Measurements from ENCODE around the gene SCFD2. TPM values are rescaled to one million over a fixed set of nuclear protein-coding genes. Genes with fewer than 3 reads are reported as not detected.
"Not testable (repeated sequence)": the region's sequence is repeated elsewhere in the genome, so short reads cannot be mapped to it uniquely, and the experiment has no call there.

SCFD2 gene
- polyA plus RNA-seq, 2 donors, result 4.8 to 8.2 TPM

DNA sequence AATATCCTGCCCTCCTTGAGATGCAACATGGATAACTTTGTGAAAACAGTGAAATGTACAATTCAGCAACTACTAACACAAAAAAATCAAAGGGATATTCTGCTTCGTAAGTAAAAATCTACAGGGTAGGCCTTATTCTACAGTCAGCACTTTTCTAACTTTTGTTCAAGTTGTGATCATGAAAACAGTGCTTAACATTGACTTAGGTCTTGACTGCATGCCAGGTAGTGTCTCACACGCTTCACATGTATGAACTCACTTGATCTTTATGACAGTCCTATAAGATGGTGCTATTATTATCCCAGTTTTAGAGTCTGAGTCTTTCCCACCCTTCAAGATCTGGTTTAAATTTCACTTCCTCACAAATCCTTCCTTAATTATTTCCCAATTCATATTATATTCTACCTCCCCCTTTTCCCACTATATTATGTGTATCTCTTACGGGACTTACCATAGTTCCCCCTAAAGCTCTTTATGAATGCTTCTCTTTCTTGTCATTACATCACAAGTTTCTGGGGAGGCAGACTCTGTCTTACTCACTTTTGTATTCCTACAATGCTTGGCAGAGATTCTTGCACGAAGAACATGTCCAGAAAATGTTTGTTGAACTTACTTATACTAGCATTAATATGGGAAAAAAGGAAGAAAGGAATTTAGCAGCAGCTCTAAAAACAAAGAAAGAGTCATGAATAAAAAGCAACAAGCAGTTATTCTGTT lies 179.8 kb downstream of the SCFD2 start:
- WGBS, 2 donors, result 60 to 69% methylated on average over 4 of the region's 4 CpGs
- no peak overlapping the region for H3K27ac ChIP-seq (ENCODE audit: low read depth in 2 of 2, low read length in 1 of 2)
- H3K4me3 ChIP-seq (ENCODE audit: low read depth in 1 of 2, low read length in 2 of 2), result no peak overlapping the region
- no peaks in the 10 kb centered on the region for H3K27me3 ChIP-seq (ENCODE audit: control insufficient read depth in 1 of 2, insufficient read depth in 2 of 2, low read length in 2 of 2)
- no peaks in the 10 kb centered on the region for H3K36me3 ChIP-seq (ENCODE audit: control insufficient read depth in 2 of 2, insufficient read depth in 2 of 2, low read length in 1 of 2)
- H3K4me1 ChIP-seq (ENCODE audit: control insufficient read depth in 2 of 2, insufficient read depth in 2 of 2, low read length in 1 of 2), result no peaks in the 10 kb centered on the region
- no peaks in the 10 kb centered on the region for H3K9me3 ChIP-seq (ENCODE audit: control insufficient read depth in 2 of 2, insufficient read depth in 1 of 2, low read depth in 1 of 2, low read length in 1 of 2)

DNA sequence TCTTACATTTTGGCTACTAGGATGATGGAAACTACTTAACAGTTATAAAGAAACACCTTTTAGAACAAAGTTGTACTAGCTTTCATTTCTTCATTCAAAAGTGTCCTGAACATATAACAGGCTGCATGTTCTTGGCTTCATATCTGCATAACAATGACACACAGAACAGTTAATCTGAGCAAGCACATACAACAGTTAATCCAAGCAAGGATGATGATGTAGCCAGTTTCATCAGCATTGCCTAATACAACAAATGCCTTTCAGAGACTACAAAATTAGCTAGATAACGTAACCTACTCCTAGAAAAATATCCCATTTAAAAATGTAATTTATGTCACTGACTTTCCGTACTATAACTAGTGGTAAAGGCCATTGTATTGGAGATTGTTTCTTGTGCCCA lies 182.1 kb downstream of the SCFD2 start:
- Histone ChIP-seq H3K36me3 (ENCODE audit: control insufficient read depth in 2 of 2, insufficient read depth in 2 of 2, low read length in 1 of 2) (no peaks in the 10 kb centered on the region), H3K4me1 (ENCODE audit: control insufficient read depth in 2 of 2, insufficient read depth in 2 of 2, low read length in 1 of 2) (no peaks in the 10 kb centered on the region), H3K27ac (ENCODE audit: low read depth in 2 of 2, low read length in 1 of 2) (no peak overlapping the region), H3K4me3 (ENCODE audit: low read depth in 1 of 2, low read length in 2 of 2) (no peak overlapping the region), H3K9me3 (ENCODE audit: control insufficient read depth in 2 of 2, insufficient read depth in 1 of 2, low read depth in 1 of 2, low read length in 1 of 2) (no peaks in the 10 kb centered on the region), H3K27me3 (ENCODE audit: control insufficient read depth in 1 of 2, insufficient read depth in 2 of 2, low read length in 2 of 2) (no peaks in the 10 kb centered on the region)
- 90% methylated on average over 2 of the region's 2 CpGs for WGBS, 2 donors

DNA sequence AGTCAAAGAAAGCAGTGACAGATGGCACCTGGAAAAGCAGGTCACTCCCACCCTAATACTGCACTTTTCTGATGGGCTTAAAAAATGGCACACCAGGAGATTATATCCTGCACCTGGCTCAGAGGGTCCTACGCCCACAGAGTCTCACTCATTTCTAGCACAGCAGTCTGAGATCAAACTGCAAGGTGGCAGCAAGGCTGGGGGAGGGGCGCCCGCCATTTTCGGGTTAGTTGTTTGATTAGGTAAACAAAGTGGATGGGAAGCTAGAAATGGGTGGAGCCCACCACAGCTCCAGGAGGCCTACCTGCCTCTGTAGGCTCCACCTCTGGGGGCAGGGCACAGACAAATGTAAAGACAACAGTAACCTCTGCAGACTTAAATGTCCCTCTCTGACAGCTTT lies 188.1 kb downstream of the SCFD2 start:
- not testable (repeated sequence) for H3K4me3 ChIP-seq (ENCODE audit: low read depth in 1 of 2, low read length in 2 of 2); H3K9me3 ChIP-seq (ENCODE audit: control insufficient read depth in 2 of 2, insufficient read depth in 1 of 2, low read depth in 1 of 2, low read length in 1 of 2); H3K27me3 ChIP-seq (ENCODE audit: control insufficient read depth in 1 of 2, insufficient read depth in 2 of 2, low read length in 2 of 2); H3K27ac ChIP-seq (ENCODE audit: low read depth in 2 of 2, low read length in 1 of 2); H3K36me3 ChIP-seq (ENCODE audit: control insufficient read depth in 2 of 2, insufficient read depth in 2 of 2, low read length in 1 of 2); H3K4me1 ChIP-seq (ENCODE audit: control insufficient read depth in 2 of 2, insufficient read depth in 2 of 2, low read length in 1 of 2)
- WGBS, 2 donors, result 92 to 96% methylated on average over 4 of the region's 4 CpGs

DNA sequence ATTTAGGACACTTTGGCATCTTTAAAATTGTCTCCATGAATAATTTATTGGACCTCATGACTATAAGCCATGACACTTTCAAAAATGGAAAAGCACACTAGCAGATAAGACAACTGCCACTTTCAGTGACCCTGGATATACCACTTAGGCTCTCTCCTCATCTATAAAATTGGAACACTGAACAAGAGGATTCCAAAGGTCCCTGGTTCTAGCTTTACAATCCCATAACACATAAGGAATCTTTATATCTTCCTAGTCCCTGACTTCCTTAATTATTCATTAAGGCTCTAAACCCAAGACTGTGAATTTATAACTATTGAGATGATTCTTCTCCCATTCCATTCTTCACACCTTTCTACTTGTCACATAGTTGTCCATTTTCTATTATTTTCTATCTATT lies 190.2 kb downstream of the SCFD2 start:
- Histone ChIP-seq H3K4me3 (ENCODE audit: low read depth in 1 of 2, low read length in 2 of 2) (no peak overlapping the region), H3K9me3 (ENCODE audit: control insufficient read depth in 2 of 2, insufficient read depth in 1 of 2, low read depth in 1 of 2, low read length in 1 of 2) (peaks cover 0 to 2% of the 10 kb centered on the region in 2 donors), H3K27me3 (ENCODE audit: control insufficient read depth in 1 of 2, insufficient read depth in 2 of 2, low read length in 2 of 2) (no peaks in the 10 kb centered on the region), H3K4me1 (ENCODE audit: control insufficient read depth in 2 of 2, insufficient read depth in 2 of 2, low read length in 1 of 2) (no peaks in the 10 kb centered on the region), H3K36me3 (ENCODE audit: control insufficient read depth in 2 of 2, insufficient read depth in 2 of 2, low read length in 1 of 2) (no peaks in the 10 kb centered on the region), H3K27ac (ENCODE audit: low read depth in 2 of 2, low read length in 1 of 2) (no peak overlapping the region)

DNA sequence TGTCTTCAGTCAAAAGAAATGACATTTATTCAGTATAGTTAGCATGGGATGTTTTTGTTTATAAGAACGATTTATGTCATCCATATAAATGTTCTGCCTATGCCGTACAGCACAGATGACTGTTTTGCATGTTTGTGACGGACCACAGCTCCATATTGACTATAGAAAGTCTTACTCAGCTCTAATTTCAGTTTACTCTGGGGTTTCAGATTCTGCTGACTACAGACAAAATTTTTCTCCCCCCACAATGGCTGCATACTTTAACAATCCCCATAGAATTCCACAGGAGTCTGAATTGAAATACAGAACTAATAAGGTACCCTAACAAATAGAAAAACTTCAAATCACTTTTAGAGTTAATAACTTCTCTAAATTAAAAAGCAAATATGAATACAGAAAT lies 191.0 kb downstream of the SCFD2 start:
- WGBS, 2 donors, result 81 to 90% methylated on average over 3 of the region's 3 CpGs
- Histone ChIP-seq H3K4me1 (ENCODE audit: control insufficient read depth in 2 of 2, insufficient read depth in 2 of 2, low read length in 1 of 2) (no peaks in the 10 kb centered on the region), H3K36me3 (ENCODE audit: control insufficient read depth in 2 of 2, insufficient read depth in 2 of 2, low read length in 1 of 2) (no peaks in the 10 kb centered on the region)

DNA sequence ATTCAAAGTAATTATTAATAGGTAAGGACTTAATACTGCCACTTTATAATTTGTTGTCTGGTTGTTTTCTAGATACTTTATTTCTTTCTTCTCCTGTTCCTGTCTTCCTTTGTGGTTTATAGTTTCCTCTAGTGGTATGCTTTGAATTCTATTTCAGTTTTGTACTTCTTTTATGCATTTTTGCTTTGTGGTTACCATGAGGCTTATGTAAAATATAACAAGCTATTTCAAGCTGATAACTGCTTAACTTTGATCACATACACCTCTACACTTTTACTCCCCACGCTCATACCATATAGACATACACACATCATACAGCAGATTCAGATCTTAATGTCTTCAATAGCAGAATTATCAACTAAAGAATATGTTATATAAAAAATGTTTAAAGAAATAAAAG lies 192.3 kb downstream of the SCFD2 start:
- H3K27me3 ChIP-seq (ENCODE audit: control insufficient read depth in 1 of 2, insufficient read depth in 2 of 2, low read length in 2 of 2), result no peaks in the 10 kb centered on the region
- 85 to 88% methylated on average over 1 of the region's 1 CpG for WGBS, 2 donors
- no peak overlapping the region for H3K27ac ChIP-seq (ENCODE audit: low read depth in 2 of 2, low read length in 1 of 2)
- H3K36me3 ChIP-seq (ENCODE audit: control insufficient read depth in 2 of 2, insufficient read depth in 2 of 2, low read length in 1 of 2), result no peaks in the 10 kb centered on the region
- peaks cover 0 to 2% of the 10 kb centered on the region in 2 donors for H3K9me3 ChIP-seq (ENCODE audit: control insufficient read depth in 2 of 2, insufficient read depth in 1 of 2, low read depth in 1 of 2, low read length in 1 of 2)
- H3K4me1 ChIP-seq (ENCODE audit: control insufficient read depth in 2 of 2, insufficient read depth in 2 of 2, low read length in 1 of 2), result no peaks in the 10 kb centered on the region
- H3K4me3 ChIP-seq (ENCODE audit: low read depth in 1 of 2, low read length in 2 of 2), result no peak overlapping the region

More for the DNA sequence above, 191.0 kb downstream of the SCFD2 start:
- H3K27ac ChIP-seq (ENCODE audit: low read depth in 2 of 2, low read length in 1 of 2), result no peak overlapping the region
- H3K4me3 ChIP-seq (ENCODE audit: low read depth in 1 of 2, low read length in 2 of 2), result no peak overlapping the region
- no peaks in the 10 kb centered on the region for H3K27me3 ChIP-seq (ENCODE audit: control insufficient read depth in 1 of 2, insufficient read depth in 2 of 2, low read length in 2 of 2)
- peaks cover 0 to 2% of the 10 kb centered on the region in 2 donors for H3K9me3 ChIP-seq (ENCODE audit: control insufficient read depth in 2 of 2, insufficient read depth in 1 of 2, low read depth in 1 of 2, low read length in 1 of 2)

DNA sequence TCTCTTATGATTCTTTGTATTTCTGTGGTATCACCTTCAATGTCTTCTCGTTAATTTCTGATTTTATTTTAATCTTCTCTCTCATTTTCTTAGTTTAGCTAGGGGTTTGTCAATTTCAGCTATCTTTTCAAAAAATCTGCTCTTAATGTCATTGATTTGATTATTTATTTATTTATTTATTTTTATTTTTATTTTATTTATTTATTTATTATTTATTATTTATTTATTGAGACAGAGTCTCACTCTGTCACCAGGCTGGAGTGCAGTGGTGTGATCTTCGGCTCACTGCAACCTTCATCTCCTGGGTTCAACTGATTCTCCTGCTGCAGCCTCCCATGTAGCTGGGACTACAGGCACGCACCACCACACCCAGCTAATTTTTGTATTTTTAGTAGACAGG lies 194.1 kb downstream of the SCFD2 start:
- H3K4me3 ChIP-seq (ENCODE audit: low read depth in 1 of 2, low read length in 2 of 2), result no peak overlapping the region
- no peaks in the 10 kb centered on the region for H3K4me1 ChIP-seq (ENCODE audit: control insufficient read depth in 2 of 2, insufficient read depth in 2 of 2, low read length in 1 of 2)
- 96 to 98% methylated on average over 3 of the region's 3 CpGs for WGBS, 2 donors
- H3K36me3 ChIP-seq (ENCODE audit: control insufficient read depth in 2 of 2, insufficient read depth in 2 of 2, low read length in 1 of 2), result no peaks in the 10 kb centered on the region
- no peaks in the 10 kb centered on the region for H3K27me3 ChIP-seq (ENCODE audit: control insufficient read depth in 1 of 2, insufficient read depth in 2 of 2, low read length in 2 of 2)
- H3K9me3 ChIP-seq (ENCODE audit: control insufficient read depth in 2 of 2, insufficient read depth in 1 of 2, low read depth in 1 of 2, low read length in 1 of 2), result no peaks in the 10 kb centered on the region
- H3K27ac ChIP-seq (ENCODE audit: low read depth in 2 of 2, low read length in 1 of 2), result no peak overlapping the region

GRCh38 chr4:53169695-53170617 lies 195.9 kb downstream of the SCFD2 start:
- WGBS, 2 donors, result 87 to 90% methylated on average over 5 of the region's 5 CpGs
- Histone ChIP-seq H3K9me3 (ENCODE audit: control insufficient read depth in 2 of 2, insufficient read depth in 1 of 2, low read depth in 1 of 2, low read length in 1 of 2) (no peaks in the 10 kb centered on the region), H3K27ac (ENCODE audit: low read depth in 2 of 2, low read length in 1 of 2) (no peak overlapping the region), H3K27me3 (ENCODE audit: control insufficient read depth in 1 of 2, insufficient read depth in 2 of 2, low read length in 2 of 2) (no peaks in the 10 kb centered on the region), H3K4me1 (ENCODE audit: control insufficient read depth in 2 of 2, insufficient read depth in 2 of 2, low read length in 1 of 2) (no peaks in the 10 kb centered on the region), H3K36me3 (ENCODE audit: control insufficient read depth in 2 of 2, insufficient read depth in 2 of 2, low read length in 1 of 2) (no peaks in the 10 kb centered on the region), H3K4me3 (ENCODE audit: low read depth in 1 of 2, low read length in 2 of 2) (no peak overlapping the region)

- H3K4me3 ChIP-seq (ENCODE audit: low read depth in 1 of 2, low read length in 2 of 2), result no peak overlapping the region
- H3K9me3 ChIP-seq (ENCODE audit: control insufficient read depth in 2 of 2, insufficient read depth in 1 of 2, low read depth in 1 of 2, low read length in 1 of 2), result no peaks in the 10 kb centered on the region
- H3K4me1 ChIP-seq (ENCODE audit: control insufficient read depth in 2 of 2, insufficient read depth in 2 of 2, low read length in 1 of 2), result no peaks in the 10 kb centered on the region
- no peaks in the 10 kb centered on the region for H3K36me3 ChIP-seq (ENCODE audit: control insufficient read depth in 2 of 2, insufficient read depth in 2 of 2, low read length in 1 of 2)
- 95 to 100% methylated on average over 1 of the region's 1 CpG for WGBS, 2 donors
- no peaks in the 10 kb centered on the region for H3K27me3 ChIP-seq (ENCODE audit: control insufficient read depth in 1 of 2, insufficient read depth in 2 of 2, low read length in 2 of 2)
- no peak overlapping the region for H3K27ac ChIP-seq (ENCODE audit: low read depth in 2 of 2, low read length in 1 of 2)
Observed at GRCh38 chr4:53168228-53168627, 197.6 kb downstream of the SCFD2 start.

Measured in esophagus (tissue), 2 donors.